Inflammatory macrophage (primary cell): Measurements from ENCODE around the gene LOXL3.

Experiments used
- DNase-seq, 2 donors: peaks; one replicate each; pipeline ENCODE4 v3.0.0-alpha.2; 2020 to 2022

LOXL3 gene

DNA sequence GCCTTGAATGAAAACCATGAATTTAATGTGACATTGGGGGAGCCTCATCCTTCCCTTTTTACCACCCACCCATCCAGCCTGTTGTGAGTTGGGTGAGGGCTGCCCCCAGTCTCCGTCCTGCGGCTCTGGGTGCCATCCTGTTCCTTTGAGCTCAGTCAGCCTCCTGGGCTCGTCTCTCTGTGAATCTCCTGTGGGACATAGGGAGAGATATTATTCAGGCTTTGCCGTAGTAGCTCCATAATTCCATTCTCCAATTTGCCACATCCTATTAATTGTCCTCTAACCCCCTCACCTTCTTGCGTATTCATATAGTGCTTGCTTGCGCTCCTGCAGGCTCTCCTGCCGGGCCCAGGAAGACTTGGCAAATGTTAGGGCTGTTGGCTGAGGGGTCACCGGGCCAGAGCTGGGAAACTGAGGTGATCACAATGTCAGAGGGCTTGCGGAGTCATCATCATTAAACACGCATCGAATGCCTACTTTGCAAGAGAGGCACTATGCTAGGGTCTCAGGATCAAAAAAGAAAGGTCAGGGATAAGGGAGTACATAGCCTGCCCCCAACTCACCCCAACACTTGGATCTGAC is 27.0 kb downstream of the LOXL3 start:
- no peak for DNase-seq

DNA sequence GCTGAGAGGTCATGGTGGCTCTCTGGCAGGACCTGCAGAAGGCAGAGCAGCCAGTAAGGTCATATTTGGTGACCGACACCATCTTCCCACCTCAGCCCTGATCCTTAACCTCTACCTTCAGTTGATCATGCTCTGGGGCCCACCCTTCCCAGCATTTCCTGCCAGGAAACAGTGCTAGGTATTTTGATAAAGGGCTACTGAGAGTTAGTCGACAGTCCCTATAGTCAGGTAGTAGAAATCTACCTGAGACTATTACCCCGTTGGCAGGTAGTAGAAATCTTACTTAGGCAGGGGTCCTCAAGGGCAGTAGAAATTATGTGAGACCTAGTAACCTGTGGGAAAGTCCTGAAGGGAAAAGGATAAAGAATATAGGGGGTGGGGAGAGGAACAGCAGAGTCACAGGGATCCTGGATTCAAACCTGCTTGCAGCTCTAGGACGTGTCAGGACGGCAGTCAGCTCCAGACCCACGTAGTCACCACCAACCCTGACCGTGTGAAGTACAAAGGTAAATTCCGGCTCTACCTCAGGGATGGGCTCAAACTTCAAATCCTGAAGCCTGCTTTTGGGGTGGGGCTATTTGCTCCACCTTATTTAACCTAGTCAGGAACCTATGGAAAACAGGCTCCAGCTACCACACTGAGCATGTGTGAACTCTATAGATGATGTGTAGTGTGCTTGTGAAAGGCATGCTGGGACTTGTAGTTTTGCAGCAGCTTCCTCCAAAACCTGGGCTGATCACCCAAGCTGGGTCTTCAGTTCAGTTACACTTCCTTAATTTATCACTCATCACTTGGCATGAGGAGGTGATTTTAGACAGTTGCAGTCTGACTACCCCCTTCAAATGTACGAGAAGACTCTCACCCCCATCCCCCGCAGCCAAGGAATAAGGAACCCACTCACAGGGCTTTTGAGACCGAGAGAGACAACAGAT is 27.8 kb downstream of the LOXL3 start, which contains the start of gene DQX1:
DQX1 (minus strand) TSS at position 515 of the 932 bp plus-strand sequence; CDS start at position 13, 502 bp downstream.
- DNase-seq = peak; percentile 52 to 55

DNA sequence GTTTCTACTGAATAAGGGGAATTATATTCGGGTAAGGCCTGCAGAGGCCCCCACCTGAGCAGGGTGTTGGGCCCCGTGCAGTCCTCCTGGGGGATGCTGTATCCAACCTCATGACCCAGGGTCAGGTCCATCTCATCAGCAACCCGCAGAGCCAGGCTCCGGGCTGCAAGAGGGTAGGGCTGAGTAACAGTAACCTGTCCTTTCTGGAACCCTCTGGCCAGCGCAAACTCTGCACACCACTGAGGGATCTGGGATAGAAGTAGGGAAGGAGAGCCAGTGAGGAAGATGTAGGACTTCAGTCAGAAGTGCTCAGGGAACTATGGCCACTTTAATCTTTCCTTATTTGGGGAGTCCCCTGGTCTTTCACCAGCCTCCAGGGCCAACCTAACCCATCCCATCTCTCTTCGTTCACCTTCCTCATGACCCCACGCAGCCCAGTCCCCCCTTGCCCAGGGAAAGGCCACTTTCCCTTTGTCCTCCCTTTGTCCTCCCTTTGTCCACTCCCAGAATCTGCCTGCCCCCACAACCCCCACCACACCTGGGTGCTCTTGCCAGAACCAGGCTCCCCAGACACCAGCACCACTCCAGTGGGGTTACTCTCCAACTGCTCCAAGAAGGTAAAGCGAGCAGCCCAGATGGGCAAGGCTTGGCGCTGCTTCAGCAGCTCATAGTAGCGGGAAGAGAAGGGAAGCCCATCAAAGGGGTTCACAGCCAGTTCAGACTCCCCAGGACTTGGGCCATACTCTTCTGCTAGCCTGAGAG is 28.6 kb downstream of the LOXL3 start:
- no peak for DNase-seq

DNA sequence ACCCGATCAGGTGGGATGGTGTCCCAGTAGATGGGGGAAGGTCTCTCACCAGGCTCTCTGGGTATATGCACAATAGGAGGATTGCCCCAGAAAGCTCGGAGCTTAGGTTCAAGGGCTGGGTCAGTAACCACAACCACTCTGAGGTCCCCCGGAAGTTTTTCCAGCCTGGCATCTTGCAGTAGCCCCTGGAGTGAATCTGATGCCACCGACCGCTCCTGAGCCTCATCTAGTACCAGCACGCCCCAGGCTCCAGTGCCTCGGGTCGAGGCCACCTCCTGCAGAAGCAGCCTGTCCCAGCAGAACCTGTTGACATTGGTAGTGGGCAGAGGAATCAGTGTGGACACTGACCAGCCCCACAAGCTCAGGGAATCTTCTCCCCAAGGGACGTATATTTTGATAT is 29.7 kb downstream of the LOXL3 start:
- DNase-seq = no peak

GRCh38 chr2:74522516-74522915 is 31.2 kb downstream of the LOXL3 start:
- DNase-seq = no peak

- no peak for DNase-seq
These were observed 37.1 kb downstream of the LOXL3 start for GRCh38 chr2:74516650-74517049.

DNA sequence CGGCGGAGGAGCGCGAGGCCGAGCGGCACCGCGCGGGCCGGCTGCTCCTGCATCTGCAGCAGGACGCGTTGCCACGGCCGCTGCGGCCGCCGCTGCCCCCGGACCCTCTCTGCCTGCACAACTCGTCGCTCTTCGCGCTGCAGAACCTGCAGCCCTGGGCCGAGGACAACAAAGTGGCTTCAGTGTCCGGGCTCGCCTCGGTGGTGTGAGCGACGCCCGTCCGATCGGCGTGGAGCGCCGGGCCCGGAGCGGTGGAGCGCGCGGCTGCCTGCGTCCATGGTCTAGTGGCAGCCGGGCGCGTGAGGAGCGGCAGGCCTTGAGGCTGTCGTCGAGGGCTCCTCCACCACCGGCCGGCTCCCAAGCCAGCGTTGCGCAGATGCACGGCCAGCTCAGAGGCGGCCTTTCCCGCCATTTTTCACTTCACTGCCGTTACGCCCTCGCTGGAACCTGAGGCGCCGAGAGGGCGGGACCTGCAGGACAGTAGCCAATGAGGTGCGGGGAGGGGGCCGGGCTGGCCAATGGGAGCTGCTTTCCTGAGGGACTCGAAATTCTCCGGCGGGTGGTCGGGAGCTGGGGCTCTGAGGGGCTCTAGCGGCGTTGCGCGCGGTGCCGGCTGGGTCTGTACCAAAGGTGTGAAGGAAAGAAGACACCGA is 37.6 kb downstream of the LOXL3 start:
- DNase-seq = peak; percentile 58 to 64

DNA sequence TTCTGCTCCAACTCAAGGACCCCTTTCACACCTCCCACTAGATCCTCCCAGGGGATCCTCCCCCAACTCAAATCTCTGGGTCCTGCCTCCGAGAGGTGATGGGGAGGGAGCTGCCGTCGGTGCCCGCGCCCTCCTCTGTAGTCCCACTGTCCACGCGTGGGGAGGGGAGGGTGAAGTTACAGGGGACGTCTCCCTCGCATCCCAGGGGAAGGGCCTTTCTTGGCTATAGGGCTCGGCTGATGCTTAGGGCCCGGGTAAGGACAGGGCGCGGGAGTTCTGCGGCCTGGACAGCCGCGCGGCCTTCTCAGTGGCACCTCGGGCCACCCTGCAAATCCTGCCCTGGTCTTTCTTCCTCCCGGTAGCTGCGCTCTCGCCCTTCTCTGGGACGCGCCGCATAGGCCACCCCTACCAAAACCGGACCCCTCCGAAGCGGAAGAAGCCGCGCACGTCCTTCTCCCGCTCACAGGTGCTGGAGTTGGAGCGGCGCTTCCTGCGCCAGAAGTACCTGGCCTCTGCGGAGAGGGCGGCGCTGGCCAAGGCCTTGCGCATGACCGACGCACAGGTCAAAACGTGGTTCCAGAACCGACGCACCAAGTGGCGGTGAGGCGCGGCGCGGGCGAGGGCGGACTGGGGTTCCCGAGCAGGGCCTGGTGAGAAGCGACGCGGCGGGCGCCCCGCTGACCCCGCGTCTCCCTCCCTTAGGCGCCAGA is 38.3 kb downstream of the LOXL3 start:
- no peak for DNase-seq

GRCh38 chr2:74514368-74515270 is 39.1 kb downstream of the LOXL3 start, which contains the start of gene TLX2:
Gene TLX2, plus strand, starts transcription at chr2:74514450. Its CDS starts 357 bp downstream, at chr2:74514807.
- DNase-seq = no peak

- no peak for DNase-seq
These were observed 40.0 kb downstream of the LOXL3 start for GRCh38 chr2:74513605-74514367.

GRCh38 chr2:74512744-74513604 is 40.8 kb downstream of the LOXL3 start:
- DNase-seq = no peak

GRCh38 chr2:74511104-74511989 is 42.4 kb downstream of the LOXL3 start:
- no peak for DNase-seq

GRCh38 chr2:74510272-74510671 is 43.5 kb downstream of the LOXL3 start:
- no peak for DNase-seq

GRCh38 chr2:74507926-74508520 is 45.7 kb downstream of the LOXL3 start:
- no peak for DNase-seq

- peak; percentile 99 for DNase-seq
These were observed 46.4 kb downstream of the LOXL3 start, which contains the start of gene PCGF1 for GRCh38 chr2:74507145-74507925. Gene PCGF1, minus strand, starts transcription at chr2:74507695. Its CDS starts 27 bp downstream, at chr2:74507668.

DNA sequence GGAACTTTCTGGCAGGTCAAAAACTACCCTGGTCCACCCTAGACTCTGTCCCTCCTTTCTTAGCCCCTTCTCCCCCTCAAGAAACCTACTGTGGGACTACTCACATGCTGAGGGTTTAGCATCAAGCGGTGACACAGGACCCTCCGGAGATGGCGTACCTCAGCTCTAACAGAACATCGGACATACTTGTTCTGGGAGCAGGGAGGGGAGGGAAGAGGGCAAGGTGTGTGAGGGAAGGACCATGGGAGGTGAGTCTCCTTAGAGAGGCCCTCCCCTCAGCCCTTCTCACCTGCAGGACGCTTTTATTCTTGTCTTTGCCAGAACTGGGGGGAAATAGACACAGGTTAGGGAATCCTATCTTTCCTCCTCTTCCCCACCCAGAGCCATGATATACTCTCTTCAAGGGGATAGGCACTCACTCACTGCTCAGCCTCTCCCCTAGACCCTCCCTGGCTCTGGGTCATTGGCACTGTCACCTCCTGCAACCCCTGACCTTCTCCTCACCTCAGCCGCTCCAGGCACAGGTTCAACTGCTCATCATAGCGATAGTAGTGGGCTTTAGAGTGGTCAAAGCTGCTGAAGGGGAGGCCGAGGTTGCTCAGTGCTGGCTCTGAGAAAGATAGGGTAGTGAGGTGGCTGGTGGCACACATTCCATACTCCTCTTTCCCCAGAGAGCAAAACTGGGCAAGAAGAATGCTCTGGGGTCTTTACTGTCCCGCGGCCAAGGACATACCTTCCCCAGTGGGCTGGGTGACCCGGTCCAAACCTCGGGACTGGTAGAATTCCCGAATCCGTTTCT is 48.1 kb downstream of the LOXL3 start:
- DNase-seq = no peak
